Gastroesophageal sphincter (tissue), 3 donors: ENCODE data around the gene TBC1D10A.

ENCODE experiments used
- EP300 ChIP-seq: sonication (generic); formaldehyde crosslinking; IDR thresholded peaks from one replicate; pipeline ENCODE4 v1.6.1; 2017; ENCODE audit warnings: antibody characterized with exemption, mild to moderate bottlenecking
- TF ChIP-seq, protein P1 (sequence below), 4 experiments: fragments of 200-600 bp in 2 of 4; fragments of 450-650 bp in 2 of 4; sonication (generic) in 1 of 4; IDR thresholded peaks; one replicate each; pipeline ENCODE4 v1.5.1; 2017 to 2019; ENCODE audit warnings: antibody characterized with exemption in 4 of 4, mild to moderate bottlenecking in 2 of 4, moderate library complexity in 2 of 4

DNA sequence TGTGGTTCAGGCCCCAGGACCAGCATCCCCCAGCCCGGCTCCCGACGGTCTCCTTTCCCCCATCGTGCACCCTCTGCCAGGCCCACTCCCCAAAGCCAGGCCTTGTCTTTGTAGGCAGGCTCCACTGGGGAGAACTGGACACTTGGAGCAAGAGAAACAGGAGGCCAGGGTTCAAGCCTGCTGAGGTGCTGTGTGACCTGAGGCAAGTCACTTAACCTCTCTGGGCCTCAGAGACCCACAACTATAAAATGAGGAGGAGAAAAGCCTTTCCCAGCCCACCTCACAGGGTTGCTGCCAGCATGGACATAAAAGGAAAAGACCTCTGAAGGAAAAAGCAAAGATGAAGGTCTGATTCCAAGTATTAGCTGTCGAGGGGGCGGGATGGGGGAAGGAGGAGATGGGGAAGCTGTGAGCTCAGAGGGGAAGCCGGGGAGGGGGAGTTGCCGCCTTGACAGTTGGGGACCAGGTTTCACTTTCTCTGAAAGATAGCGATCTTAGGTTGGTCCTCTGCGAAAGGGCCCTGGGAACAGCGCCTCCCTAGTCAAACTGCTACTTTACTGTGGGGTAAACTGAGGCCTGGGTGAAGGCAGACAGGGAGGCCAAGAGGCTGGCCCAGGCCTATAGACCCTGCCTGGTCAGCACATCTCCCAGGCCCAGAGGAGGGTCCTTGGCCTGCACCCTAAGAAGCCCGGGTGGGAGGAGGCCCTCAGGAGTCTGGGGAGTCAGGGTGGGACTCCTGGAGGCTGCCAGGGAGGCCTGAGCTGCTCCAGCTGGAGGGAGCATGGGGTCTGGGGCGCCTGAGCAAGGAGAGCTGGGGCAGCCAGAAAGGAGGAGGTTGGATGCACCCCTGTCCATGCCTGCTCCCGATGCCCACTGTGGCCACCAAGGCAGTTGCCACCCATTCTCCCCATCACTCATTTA is 59.1 kb downstream of the TBC1D10A start:
- TF ChIP-seq, protein P1, sequence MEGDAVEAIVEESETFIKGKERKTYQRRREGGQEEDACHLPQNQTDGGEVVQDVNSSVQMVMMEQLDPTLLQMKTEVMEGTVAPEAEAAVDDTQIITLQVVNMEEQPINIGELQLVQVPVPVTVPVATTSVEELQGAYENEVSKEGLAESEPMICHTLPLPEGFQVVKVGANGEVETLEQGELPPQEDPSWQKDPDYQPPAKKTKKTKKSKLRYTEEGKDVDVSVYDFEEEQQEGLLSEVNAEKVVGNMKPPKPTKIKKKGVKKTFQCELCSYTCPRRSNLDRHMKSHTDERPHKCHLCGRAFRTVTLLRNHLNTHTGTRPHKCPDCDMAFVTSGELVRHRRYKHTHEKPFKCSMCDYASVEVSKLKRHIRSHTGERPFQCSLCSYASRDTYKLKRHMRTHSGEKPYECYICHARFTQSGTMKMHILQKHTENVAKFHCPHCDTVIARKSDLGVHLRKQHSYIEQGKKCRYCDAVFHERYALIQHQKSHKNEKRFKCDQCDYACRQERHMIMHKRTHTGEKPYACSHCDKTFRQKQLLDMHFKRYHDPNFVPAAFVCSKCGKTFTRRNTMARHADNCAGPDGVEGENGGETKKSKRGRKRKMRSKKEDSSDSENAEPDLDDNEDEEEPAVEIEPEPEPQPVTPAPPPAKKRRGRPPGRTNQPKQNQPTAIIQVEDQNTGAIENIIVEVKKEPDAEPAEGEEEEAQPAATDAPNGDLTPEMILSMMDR (IDR thresholded peaks at IDR 0.05) = no peak
- no peak for TF ChIP-seq EP300
